ENCODE results near the gene GSTM2.
"Not testable (repeated sequence)": the region's sequence is repeated elsewhere in the genome, so short reads cannot be mapped to it uniquely, and the experiment has no call there.

DNA sequence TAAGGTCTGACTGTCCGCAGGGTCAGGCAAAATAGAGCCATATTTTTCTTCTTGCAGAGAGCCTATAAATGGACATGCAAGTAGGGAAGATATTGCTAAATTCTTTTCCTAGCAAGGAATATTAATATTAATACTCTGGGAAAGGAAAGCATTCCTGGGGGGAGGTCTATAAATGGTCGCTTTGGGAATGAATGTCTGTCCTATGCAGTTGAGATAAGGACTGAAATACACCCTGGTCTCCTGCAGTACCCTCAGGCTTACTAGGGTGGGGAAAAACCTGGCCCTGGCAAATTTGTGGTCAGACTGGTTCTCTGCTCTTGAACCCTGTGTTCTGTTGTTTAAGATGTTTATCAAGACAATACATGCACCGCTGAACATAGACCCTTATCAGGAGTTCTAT is 35.1 kb downstream of the GSTM2 start:
- TF ChIP-seq POLR2A (IDR thresholded peaks at IDR 0.05) = not testable (repeated sequence)
- TF ChIP-seq, protein P1, sequence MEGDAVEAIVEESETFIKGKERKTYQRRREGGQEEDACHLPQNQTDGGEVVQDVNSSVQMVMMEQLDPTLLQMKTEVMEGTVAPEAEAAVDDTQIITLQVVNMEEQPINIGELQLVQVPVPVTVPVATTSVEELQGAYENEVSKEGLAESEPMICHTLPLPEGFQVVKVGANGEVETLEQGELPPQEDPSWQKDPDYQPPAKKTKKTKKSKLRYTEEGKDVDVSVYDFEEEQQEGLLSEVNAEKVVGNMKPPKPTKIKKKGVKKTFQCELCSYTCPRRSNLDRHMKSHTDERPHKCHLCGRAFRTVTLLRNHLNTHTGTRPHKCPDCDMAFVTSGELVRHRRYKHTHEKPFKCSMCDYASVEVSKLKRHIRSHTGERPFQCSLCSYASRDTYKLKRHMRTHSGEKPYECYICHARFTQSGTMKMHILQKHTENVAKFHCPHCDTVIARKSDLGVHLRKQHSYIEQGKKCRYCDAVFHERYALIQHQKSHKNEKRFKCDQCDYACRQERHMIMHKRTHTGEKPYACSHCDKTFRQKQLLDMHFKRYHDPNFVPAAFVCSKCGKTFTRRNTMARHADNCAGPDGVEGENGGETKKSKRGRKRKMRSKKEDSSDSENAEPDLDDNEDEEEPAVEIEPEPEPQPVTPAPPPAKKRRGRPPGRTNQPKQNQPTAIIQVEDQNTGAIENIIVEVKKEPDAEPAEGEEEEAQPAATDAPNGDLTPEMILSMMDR (IDR thresholded peaks at IDR 0.05) = not testable (repeated sequence)
